ENCODE results near the gene WAC. TPM values are rescaled to one million over a fixed set of nuclear protein-coding genes. Genes with fewer than 3 reads are reported as not detected.

Gene WAC
- polyA plus RNA-seq, 1 donor from 2014 or later, result 63.9 TPM

DNA sequence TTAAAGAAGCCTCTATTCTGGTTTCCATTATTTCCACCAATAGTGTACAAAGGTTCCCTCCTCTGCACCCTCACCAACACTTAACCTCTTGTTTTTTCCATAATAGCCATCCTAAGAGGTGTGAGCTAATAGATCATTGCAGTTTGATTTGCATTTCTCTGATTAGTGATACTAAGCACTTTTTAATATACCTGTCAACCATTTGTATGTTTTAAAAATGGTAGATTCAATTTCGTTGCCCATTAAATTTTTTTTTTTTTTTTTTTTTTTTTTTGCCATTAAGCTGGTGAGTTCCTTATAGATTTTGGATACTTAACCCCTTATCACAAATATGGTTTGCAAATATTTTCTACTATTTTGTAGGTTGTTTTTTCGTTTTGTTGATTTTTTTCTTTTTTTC, 23.2 kb downstream of the WAC start:
- Histone ChIP-seq H3K9me2 (ENCODE audit: insufficient read depth, low read length) (no peaks in the 10 kb centered on the region), H3F3A (ENCODE audit: insufficient read depth, low read length, poor library complexity, severe bottlenecking) (no peaks in the 10 kb centered on the region), H3K9ac (ENCODE audit: low read length) (no peak overlapping the region), H3K4me3 (ENCODE audit: low read length) (no peak overlapping the region), H4K20me1 (ENCODE audit: insufficient read depth) (peaks cover 3% of the 10 kb centered on the region), H2AFZ (ENCODE audit: low read depth, low read length) (no peak overlapping the region), H3K4me2 (ENCODE audit: low read length) (no peak overlapping the region), H3K27ac (ENCODE audit: low read length) (no peak overlapping the region), H3K79me2 (replicated peaks; ENCODE audit: insufficient read depth, low read length) (peaks cover 92% of the 10 kb centered on the region), H3K36me3 (ENCODE audit: insufficient read depth, low read length) (peaks cover 5% of the 10 kb centered on the region), H3K9me3 (ENCODE audit: low read length) (no peaks in the 10 kb centered on the region), H3K27me3 (ENCODE audit: insufficient read depth, low read depth, low read length) (no peaks in the 10 kb centered on the region)
- TF ChIP-seq EZH2 (IDR thresholded peaks at IDR 0.05; ENCODE audit: borderline replicate concordance, insufficient read depth, low read length, poor library complexity, severe bottlenecking) (no peak), TAF1 (IDR thresholded peaks at IDR 0.05; ENCODE audit: low read depth) (no peak), EP300 (conservative IDR thresholded peaks at IDR 0.05; ENCODE audit: poor library complexity, severe bottlenecking) (no peak), MXI1 (conservative IDR thresholded peaks at IDR 0.05; ENCODE audit: poor library complexity, severe bottlenecking) (no peak), CTCF (IDR thresholded peaks at IDR 0.05; ENCODE audit: poor library complexity, severe bottlenecking) (no peak), RAD21 (conservative IDR thresholded peaks at IDR 0.05) (no peak), SMC3 (conservative IDR thresholded peaks at IDR 0.05; ENCODE audit: poor library complexity) (no peak), POLR2AphosphoS5 (IDR thresholded peaks at IDR 0.05) (no peak)
- TF ChIP-seq, protein P1, sequence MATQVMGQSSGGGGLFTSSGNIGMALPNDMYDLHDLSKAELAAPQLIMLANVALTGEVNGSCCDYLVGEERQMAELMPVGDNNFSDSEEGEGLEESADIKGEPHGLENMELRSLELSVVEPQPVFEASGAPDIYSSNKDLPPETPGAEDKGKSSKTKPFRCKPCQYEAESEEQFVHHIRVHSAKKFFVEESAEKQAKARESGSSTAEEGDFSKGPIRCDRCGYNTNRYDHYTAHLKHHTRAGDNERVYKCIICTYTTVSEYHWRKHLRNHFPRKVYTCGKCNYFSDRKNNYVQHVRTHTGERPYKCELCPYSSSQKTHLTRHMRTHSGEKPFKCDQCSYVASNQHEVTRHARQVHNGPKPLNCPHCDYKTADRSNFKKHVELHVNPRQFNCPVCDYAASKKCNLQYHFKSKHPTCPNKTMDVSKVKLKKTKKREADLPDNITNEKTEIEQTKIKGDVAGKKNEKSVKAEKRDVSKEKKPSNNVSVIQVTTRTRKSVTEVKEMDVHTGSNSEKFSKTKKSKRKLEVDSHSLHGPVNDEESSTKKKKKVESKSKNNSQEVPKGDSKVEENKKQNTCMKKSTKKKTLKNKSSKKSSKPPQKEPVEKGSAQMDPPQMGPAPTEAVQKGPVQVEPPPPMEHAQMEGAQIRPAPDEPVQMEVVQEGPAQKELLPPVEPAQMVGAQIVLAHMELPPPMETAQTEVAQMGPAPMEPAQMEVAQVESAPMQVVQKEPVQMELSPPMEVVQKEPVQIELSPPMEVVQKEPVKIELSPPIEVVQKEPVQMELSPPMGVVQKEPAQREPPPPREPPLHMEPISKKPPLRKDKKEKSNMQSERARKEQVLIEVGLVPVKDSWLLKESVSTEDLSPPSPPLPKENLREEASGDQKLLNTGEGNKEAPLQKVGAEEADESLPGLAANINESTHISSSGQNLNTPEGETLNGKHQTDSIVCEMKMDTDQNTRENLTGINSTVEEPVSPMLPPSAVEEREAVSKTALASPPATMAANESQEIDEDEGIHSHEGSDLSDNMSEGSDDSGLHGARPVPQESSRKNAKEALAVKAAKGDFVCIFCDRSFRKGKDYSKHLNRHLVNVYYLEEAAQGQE (IDR thresholded peaks at IDR 0.05; ENCODE audit: borderline replicate concordance), result no peak

GRCh38 chr10:28558186-28558585, 25.3 kb downstream of the WAC start:
- H3K9me2 ChIP-seq (ENCODE audit: insufficient read depth, low read length), result no peaks in the 10 kb centered on the region
- H3K9ac ChIP-seq (ENCODE audit: low read length), result no peak overlapping the region
- no peaks in the 10 kb centered on the region for H3K27me3 ChIP-seq (ENCODE audit: insufficient read depth, low read depth, low read length)
- H3F3A ChIP-seq (ENCODE audit: insufficient read depth, low read length, poor library complexity, severe bottlenecking), result no peaks in the 10 kb centered on the region
- H4K20me1 ChIP-seq (ENCODE audit: insufficient read depth), result peaks cover 3% of the 10 kb centered on the region
- peaks cover 10% of the 10 kb centered on the region for H3K36me3 ChIP-seq (ENCODE audit: insufficient read depth, low read length)
- peaks cover 89% of the 10 kb centered on the region for H3K79me2 ChIP-seq (replicated peaks; ENCODE audit: insufficient read depth, low read length)
- no peak overlapping the region for H3K4me2 ChIP-seq (ENCODE audit: low read length)
- H3K27ac ChIP-seq (ENCODE audit: low read length), result no peak overlapping the region
- no peaks in the 10 kb centered on the region for H3K9me3 ChIP-seq (ENCODE audit: low read length)
- H2AFZ ChIP-seq (ENCODE audit: low read depth, low read length), result no peak overlapping the region
- H3K4me3 ChIP-seq (ENCODE audit: low read length), result no peak overlapping the region
- no peak for TF ChIP-seq EZH2 (IDR thresholded peaks at IDR 0.05; ENCODE audit: borderline replicate concordance, insufficient read depth, low read length, poor library complexity, severe bottlenecking)
- no peak for TF ChIP-seq POLR2AphosphoS5 (IDR thresholded peaks at IDR 0.05)
- no peak for TF ChIP-seq EP300 (conservative IDR thresholded peaks at IDR 0.05; ENCODE audit: poor library complexity, severe bottlenecking)
- no peak for TF ChIP-seq MXI1 (conservative IDR thresholded peaks at IDR 0.05; ENCODE audit: poor library complexity, severe bottlenecking)
- TF ChIP-seq, protein P1 (IDR thresholded peaks at IDR 0.05; ENCODE audit: borderline replicate concordance), result no peak
- TF ChIP-seq RAD21 (conservative IDR thresholded peaks at IDR 0.05), result no peak
- no peak for TF ChIP-seq SMC3 (conservative IDR thresholded peaks at IDR 0.05; ENCODE audit: poor library complexity)
- no peak for TF ChIP-seq CTCF (IDR thresholded peaks at IDR 0.05; ENCODE audit: poor library complexity, severe bottlenecking)
- no peak for TF ChIP-seq TAF1 (IDR thresholded peaks at IDR 0.05; ENCODE audit: low read depth)
